Activated gamma-delta T cell treated with Interleukin-2 at 50 U/mL for 16 hours (primary cell): Measurements from ENCODE around the gene SPTBN4.
"Not testable (repeated sequence)": the region's sequence is repeated elsewhere in the genome, so short reads cannot be mapped to it uniquely, and the experiment has no call there.

Source experiments
- DNase-seq: peaks from one replicate; pipeline ENCODE4 v3.0.0-alpha.2; 2020

Gene SPTBN4

DNA sequence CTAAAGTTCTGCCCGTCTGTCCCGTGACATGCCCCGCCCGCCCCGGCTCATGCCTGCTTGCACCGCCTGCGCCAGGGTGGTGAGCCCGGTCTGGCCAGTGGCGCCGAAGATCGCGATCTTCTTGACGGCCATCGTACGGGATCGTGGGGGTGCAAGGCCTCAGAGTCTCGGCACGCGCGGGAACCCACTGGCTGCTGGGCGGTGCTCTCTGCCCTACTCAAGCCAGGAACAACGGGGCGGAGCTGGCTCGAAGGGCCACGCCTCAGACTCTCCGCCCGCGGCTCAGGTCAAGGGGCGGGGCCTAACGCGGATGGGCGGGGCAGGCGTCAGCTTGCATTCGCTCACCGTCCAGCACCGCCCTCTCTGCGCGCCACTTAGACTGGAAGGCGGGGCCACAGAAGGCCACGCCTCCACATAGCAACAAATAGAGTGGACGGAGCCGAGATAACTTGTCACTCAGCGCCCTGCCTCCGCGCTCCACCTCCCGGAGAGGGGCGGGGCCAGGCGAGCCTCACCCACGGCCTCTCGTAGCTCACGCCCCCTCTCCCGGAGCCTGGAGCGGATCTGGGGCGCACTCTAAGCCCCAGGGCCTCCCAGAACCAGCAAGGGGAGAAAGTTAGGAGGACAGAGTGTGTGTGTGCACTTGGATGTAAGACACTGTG is 1.1 kb upstream of the SPTBN4 start, which contains the start of gene BLVRB:
BLVRB (minus strand) TSS at position 189 of the 662 bp plus-strand sequence; CDS start at position 132, 57 bp downstream.
- peak; percentile 99 for DNase-seq

DNA sequence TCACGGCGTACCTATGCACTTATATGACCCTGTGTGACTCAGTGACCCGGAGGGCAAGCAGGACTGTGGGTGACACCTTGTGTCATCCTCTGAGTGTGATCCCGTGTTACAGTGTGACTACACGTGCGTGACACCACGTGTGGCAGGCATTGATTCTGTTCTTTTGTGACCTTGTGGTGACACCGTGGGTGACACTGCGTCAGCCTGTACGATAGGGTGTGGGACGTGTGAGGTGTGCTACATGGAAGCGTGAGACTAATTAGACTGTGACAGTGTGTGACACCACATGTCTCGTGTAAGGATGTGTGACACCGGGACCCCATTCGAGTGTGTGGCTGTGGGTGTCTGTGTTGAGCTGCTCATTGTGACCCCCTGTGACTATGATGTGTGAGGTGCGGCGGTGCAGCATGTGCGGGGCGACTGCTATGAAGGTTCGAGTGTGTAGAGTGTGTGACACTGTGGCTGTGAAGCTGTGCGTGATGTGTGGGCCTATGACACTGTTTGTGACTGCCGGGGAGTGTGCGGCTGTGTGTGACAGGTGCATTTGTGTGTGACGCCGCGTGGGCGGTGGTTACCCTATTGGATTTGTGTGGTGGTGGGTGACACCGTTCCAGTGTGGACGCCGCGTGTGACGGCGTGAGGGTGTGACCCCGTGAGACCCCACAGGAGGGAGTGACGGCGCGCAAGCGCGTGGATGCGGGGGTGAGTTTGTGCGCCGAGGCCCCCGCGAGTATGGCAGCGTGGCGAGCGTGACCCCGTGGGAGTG is 399 bp upstream of the SPTBN4 start:
- DNase-seq = peak; percentile 69

DNA sequence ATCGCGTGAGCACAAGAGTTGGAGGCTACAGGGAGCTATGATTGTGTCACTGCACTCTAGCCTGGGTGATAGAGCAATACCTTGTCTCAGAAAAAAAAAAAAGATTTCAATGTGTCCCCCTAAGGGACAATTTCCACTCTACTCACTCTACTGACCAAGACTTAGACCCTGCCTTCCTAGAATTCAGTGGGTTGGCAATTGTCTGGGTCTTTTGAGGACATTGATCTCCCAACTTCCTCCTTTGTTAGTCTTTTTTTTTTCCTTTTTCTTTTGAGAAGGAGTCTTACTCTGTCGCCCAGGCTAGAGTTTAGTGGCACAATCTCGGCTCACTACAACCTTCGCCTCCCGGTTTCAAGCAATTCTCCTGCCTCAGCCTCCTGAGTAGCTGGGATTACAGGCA is 2.2 kb downstream of the SPTBN4 start:
- DNase-seq = no peak

DNA sequence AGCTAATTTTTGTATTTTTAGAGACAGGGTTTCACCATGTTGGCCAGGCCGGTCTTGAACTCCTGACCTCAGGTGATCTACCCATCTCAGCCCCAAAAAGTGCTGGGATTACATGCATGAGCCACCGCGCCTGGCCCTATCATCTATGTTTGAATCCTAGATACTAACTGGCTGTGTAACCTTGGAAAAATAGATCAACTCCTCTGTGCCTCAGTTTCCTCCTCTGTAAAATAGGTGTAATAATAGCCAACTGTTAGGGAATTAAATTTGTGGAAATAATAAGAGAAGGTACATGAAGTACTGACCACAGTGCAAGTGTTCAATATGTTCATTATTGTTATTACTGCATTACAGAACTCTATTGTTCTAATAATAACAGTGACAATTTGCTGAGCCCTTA is 4.3 kb downstream of the SPTBN4 start:
- no peak for DNase-seq

DNA sequence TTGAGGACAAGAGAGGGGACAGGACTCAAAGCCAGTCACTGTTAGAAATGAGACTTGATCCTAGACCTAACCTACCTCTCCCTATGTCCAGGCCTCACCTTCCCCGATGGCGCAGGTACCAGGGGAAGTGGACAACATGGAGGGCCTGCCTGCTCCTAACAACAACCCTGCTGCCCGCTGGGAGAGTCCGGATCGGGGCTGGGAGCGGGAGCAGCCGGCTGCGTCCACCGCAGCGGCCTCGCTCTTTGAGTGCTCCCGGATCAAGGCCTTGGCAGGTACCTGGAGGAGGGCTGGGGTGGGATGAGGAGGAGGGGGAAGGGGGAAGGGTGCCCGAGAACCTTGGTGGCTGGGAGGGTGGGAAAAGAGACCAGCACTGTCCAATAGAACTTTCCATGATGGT is 5.7 kb downstream of the SPTBN4 start:
- no peak for DNase-seq

DNA sequence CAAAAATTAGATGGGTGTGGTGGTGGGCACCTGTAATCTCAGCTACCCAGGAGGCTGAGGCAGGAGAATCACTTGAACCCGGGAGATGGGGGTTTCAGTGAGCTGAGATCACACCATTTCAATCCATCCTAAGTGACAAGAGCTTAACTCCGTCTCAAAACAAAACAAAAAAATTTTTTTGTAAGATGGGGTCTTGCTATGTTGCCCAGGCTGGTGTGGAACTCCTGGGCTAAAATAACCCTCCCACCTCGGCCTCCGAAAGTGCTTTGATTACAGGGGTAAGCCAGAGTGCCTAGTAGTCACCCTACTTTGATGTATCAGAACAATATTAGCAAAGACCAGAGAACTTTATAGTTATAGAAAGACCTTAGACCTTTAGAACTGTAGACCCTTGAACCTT is 7.9 kb downstream of the SPTBN4 start:
- no peak for DNase-seq

DNA sequence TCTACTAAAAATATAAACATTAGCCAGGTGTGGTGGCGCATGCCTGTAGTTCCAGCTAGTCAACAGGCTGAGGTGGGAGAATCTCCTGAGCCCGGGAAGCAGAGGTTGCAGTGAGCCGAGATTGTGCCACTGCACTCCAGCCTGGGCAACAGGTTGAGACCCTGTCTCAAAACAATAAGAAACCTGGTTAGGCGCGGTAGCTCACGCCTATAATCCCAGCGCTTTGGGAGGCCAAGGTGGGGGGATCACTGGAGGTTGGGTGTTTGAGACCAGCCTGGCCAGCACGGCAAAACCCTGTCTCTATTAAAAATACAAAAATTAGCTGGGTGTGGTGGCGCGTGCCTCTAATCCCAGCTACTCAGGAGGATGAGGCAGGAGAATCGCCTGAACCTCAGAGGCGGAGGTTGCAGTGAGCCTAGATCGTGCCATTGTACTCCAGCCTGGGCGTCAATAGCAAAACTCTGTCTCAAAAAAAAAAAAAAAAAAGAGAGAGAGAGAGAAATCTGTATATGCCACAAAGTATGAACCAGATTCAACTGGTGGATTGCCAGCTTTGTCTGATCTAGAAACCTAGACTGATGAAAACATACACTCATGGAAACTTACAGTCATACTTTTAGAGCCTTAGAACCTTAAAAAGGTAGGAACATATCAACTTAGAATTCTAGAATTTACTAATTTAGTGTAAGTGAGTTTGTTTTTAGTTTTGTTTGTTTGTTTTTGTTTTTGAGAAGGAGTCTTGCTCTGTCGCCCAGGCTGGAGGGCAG is 9.3 kb downstream of the SPTBN4 start:
- DNase-seq = not testable (repeated sequence)

DNA sequence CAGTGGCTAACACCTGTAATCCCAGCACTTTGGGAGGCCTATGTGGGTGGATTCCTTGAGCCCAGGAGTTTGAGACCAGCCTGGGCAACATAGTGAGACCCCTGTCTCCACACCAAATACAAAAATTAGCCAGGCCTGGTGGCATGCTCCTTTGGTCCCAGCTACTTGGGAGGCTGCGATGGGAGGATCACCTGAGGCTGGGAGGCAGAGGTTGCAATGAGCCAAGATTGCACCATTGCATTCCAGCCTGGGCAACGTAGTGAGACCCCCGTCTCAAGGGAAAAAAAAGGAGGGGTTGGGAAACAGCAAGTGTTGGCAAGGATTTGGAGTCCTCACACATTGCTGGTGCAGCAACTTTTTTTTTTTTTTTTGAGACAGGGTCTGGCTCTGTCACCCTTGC is 19.2 kb downstream of the SPTBN4 start:
- no peak for DNase-seq

DNA sequence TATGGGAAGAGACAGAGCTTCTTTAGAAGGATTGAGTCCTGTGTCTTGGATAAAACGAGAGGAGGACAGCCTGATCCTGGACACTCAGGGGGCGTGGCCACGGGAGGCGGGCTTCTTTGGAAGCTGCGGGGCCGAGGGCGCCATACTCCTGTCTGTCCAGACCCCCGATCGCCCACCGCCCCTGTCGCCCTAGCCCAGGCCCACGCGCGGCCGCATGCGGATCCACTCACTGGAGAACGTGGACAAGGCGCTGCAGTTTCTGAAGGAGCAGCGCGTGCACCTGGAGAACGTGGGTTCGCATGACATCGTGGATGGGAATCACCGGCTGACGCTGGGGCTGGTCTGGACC is 23.1 kb downstream of the SPTBN4 start:
- no peak for DNase-seq

DNA sequence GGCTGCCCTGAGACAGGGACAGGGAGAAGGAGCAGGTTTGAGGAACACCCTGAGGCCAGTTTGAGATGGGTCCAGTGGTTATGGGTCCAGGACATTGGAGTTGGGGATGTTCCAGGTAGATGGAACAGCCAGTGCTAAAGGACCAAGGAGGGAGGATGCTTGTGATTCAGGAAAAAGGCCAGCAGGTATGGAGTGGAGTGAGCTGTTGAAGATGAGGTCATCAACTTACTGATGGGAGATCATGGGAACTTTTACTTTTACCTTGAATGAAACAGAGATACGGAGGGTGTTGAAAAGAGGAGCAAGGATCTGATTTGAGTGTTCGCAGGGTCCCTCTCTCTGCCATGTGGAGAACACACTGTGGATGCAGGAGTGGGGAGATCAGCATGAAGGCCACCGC is 25.5 kb downstream of the SPTBN4 start:
- no peak for DNase-seq

DNA sequence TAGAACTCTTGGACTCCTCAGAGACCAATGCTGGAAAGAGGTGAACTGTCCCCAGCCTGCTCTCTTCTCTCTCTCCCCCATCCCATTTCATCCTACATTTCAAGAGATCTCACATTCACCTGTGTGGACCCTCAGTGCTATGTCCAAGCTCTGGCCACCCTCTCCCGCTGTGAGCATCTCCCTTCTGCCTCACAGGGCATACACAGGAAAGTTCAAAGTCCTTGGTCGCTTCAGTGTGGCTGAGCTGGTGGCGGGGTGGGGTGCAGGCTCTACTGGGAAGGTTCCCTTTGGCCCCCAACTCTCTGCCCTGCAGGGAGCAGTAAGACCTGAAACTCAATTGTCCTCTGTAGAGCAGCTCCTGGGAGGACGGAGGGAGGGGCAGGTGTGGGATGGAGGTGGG is 27.0 kb downstream of the SPTBN4 start:
- DNase-seq = no peak

DNA sequence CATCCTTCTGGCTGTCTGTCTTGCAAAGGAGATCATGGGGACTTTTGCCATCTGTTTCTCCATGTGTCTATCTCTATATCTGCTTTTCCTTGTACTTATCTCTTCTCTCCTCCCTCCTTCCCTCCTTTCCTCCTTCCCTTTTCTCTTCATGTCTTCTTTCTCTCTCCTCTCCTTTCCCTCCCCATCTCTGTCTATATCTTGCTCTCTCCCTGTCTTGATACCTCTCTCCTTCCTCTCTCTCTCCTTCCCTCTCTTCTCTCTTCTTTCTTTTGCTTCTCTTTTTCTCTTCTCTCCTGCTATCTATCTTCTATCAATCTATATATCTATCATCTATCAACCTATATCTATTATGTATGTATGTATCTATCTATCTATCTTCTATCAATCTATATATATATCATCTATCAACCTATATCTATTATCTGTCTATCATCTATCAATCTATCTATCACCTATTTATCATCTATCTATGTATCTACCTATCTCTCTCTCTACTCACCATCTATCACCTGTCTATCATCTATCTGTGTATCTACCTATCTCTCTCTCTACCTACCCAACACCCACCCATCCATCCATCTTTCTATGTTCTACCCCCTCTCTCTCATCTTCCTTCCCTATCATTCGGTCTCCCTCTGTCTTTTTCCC is 27.5 kb downstream of the SPTBN4 start:
- DNase-seq = no peak

DNA sequence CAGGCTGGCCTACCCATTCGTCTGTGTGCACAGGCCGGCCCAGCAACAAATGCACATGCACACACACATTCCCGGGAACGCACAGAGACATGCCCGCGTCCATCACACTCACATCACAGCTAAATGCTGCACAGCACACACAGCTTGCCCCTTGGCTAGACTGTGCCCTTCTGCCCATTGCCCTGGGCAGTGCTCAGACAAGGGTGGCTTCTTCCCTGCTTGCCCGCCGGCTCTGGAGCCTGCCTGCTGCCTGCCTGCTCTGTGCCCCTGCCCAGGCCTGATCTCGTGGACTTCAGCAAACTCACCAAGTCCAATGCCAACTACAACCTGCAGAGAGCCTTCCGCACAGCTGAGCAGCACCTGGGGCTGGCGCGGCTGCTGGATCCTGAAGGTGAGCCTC is 30.4 kb downstream of the SPTBN4 start:
- DNase-seq = no peak

DNA sequence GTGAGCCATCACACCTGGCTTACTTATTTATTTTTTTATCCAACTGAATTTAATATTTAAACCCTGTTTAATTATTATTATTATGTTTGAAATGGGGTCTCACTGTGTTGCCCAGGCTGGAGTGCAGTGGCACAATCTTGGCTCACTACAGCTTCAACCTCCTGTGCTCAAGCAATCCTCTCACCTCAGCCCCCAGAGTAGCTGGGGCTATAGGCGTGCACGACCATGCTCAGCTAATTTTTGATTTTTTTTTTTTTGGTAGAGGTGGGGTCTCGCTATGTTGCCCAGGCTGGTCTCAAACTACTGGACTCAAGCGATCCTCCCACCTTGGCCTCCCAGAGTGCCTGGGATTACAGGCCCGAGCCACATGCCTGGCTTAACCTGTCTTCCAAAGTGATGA is 32.5 kb downstream of the SPTBN4 start:
- no peak for DNase-seq

DNA sequence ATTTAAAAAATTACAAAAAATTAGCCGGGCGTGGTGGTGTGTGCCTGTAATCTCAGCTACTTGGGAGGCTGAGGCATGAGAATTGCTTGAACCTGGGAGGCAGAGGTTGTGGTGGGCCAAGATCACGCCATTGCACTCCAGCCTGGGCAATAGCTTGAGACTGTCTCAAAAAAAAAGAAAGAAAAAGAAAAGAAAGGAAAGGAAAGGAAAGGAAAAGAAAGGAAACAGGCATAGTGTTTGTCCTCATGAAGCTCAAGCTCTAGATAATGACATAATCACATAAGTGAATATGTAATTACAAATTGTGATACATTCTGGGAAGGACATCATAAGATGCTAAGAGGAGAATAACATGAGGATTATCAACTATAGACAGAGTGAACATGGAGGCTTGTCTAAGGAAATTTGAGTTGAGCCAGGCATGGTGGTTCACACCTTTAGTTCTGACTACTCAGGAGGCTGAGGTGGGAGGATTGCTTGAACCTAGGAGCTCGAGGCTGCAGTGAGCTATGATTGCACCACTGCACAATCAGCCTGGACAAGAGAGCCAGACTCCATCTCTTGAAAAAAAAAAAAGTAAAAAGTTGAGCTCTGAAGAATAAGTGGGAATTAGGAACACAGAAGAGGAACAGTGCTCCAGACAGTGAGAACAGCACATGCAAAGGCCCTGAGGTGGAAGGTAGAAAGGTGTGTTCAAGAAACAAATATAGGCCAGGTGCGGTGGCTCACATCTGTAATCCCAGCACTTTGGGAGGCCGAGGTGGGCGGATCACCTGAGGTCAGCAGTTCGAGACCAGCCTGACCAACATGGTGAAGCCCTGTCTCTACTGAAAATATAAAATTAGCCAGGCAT is 34.1 kb downstream of the SPTBN4 start:
- not testable (repeated sequence) for DNase-seq

DNA sequence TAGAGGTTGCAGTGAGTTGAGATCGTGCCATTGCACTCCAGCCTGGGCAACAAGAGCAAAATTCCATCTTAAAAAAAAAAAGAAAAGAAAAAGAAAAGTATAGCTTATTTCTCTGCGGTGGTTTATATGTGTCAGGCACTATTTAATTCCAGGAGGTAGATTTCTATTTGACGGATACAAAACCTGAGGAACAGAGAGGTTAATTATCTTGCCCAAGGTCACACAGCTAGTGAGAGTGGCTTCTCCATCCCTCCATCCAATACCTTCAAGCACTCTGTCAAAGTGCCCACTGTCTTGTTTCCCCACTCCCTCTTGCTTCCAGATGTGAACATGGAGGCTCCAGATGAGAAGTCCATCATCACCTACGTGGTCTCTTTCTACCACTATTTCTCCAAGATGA is 34.8 kb downstream of the SPTBN4 start:
- DNase-seq = no peak

DNA sequence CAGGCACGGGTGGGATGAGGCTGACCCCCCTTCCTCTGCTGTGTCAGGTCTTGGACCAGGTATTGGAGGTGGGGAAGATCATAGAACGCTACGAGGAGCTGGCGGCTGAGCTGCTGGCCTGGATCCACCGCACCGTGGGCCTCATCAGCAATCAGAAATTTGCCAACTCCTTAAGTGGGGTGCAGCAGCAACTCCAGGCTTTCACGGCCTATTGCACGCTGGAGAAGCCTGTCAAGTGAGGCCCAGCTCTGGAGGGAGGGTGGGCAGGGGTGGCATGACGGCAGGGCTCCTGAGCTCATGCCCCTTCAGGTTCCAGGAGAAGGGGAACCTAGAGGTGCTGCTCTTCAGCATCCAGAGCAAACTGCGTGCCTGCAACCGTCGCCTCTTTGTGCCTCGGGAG is 35.3 kb downstream of the SPTBN4 start:
- DNase-seq = no peak

DNA sequence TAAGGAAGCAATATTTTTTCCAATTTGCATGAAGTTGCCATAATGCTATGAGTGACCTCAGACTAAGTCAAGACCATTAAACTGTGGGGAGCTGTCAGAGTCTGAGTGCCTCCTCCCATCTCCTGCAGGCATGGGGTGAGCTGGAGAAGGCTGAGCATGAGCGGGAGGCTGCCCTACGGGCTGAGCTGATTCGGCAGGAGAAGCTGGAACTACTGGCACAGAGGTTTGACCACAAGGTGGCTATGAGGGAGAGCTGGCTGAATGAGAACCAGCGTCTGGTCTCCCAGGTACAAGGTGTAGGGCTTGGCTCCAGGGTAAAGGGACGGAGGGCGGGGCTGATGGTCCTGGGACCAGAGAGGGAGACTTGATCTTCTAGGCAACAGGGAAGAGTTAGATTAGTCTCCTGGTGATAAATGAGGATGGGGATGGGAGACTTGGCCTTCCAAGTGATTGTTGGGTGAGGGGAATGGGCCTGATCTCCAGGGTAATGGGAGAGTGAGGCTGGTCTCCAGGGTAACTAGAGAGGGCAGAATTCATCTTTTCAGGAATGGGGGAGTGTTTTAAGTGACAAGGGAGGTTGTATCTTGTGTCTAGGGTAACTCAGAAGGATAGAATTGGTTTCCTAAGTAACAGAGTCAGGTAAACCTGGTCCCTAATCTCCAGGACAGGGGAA is 36.0 kb downstream of the SPTBN4 start:
- DNase-seq = no peak

DNA sequence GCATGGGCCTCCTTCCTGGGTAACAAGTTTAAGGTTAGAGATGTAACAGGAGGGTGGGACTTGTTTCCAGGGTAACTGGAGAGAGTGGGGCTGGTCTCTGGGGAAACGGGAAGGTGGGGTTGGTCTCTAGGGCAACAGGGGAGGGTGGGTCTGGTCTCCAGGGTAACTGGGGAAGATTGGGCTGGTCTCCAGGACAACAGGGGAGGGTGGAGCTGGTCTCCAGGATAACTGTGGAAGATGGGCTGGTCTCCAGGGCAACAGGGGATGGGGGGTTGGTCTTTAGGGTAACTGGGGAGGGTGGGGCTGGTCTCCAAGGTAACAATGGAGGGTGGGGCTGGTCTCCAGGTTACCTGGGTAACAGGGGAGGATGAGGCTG is 36.5 kb downstream of the SPTBN4 start:
- DNase-seq = no peak

DNA sequence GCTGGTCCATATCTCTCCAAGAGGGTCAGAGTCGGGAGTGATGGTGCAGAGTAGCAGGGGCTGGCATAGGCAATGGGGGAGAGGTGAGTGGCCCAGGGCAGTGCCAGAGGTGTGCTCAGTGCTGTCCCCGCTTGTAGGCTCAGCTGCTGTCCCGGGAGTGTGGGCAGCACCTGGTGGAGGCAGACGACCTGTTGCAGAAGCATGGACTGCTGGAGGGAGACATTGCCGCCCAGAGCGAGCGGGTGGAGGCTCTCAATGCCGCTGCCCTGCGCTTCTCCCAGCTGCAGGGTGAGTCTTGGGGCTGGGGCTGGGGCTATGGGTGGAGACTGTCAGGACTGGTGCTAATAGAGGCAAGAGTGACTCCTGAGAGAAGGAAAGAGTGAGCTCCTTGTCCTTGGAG is 39.3 kb downstream of the SPTBN4 start:
- no peak for DNase-seq

DNA sequence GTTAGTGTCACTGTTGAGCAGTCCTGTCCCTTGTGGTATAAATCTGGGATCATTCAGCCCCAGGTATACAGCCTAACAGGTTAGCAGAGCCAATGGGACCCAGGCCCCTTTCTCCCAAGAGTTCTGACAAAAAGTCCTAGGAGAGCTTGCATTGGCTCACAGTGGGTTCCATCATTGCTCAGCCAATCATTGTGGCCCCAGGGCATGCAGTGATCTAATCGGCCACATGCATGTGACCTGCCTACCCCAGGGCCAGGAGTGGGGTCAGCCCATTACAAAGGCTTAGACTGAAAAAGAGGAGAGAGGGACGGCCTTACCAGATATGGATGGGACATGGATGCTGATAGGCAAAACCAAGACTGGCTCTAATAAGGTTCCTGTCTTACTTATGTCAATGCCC is 41.1 kb downstream of the SPTBN4 start:
- DNase-seq = no peak

DNA sequence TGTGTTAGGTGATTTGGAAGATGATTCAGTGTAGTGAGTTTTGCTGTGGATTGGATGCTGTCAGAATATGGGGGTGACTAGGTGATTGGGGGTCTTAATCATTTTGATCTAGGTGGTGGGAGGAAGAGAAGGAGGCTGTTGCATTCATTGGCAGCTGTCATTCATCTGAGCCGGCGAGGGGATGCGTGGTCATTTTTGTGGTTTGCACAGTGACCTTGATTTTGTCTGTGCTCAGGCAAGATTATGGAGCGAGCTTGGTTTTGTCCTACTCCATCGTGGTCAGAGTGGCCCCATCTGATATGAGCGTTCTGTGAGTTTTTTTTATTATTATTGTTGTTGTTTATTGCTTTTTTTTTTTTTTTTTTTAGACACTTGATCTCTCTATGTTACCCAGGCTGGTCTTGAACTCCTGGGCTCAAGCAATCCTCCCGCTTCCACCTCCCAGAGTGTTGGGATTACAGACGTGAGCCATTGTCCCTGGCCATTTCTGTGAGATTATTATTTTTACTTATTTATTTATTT is 42.0 kb downstream of the SPTBN4 start:
- DNase-seq = no peak
